Effector memory CD8-positive, alpha-beta T cell (primary cell): ENCODE data around the gene HCRT.

Experiments
- ATAC-seq: fragments of 150-1000 bp; cut with Tn5 transposase; replicated peaks from 2 replicates; pipeline ENCODE4 v1.10.0; 2021; ENCODE audit warnings: mild to moderate bottlenecking, moderate library complexity
- DNase-seq, 3 experiments: peaks; one replicate each; pipeline ENCODE4 v3.0.0; 2021
- H3K27ac Mint-ChIP-seq, 2 donors: one replicate each; pipeline ENCODE4 v1.8.0; 2022; ENCODE audit warnings: mild to moderate bottlenecking in 2 of 2, mixed read lengths in 2 of 2, moderate library complexity in 2 of 2
- H3K27me3 Mint-ChIP-seq, 2 donors: one replicate each; pipeline ENCODE4 v1.8.0; 2022; ENCODE audit warnings: mixed read lengths in 2 of 2
- H3K36me3 Mint-ChIP-seq: one replicate; pipeline ENCODE4 v1.8.0; 2022; ENCODE audit warnings: mild to moderate bottlenecking, moderate library complexity, mixed read lengths; ENCODE audit not compliant: insufficient read depth
- H3K4me1 Mint-ChIP-seq, 2 donors: one replicate each; pipeline ENCODE4 v1.8.0; 2022; ENCODE audit warnings: low read depth in 2 of 2, mixed read lengths in 2 of 2
- H3K4me3 Mint-ChIP-seq, 2 donors: one replicate each; pipeline ENCODE4 v1.8.0; 2022; ENCODE audit warnings: mild to moderate bottlenecking in 2 of 2, mixed read lengths in 2 of 2, moderate library complexity in 2 of 2
- H3K9me3 Mint-ChIP-seq, 2 donors: one replicate each; pipeline ENCODE4 v1.8.0; 2022; ENCODE audit warnings: mixed read lengths in 2 of 2

Gene HCRT

DNA sequence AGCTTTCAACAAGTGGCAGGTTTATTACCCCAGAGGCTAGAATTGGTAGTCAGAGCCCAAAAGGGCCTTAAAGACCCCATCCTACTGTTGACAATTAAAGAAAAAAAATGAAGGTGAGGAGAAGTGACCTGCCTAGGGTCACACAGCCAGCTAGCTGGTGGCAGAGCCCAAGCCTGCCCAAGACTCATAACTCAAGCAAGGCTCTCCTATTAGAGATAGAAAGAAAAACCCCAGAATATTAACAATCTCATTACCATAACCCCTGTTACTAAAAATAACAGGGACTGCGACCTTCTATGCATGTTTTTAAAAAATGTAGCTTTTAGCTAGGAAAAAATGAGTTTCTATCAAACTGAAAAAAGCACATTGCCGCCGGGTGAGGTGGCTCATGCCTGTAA is 48.6 kb downstream of the HCRT start:
- Mint-ChIP-seq H3K27me3 (no peaks in the 10 kb centered on the region), H3K4me1 (peaks cover 45 to 63% of the 10 kb centered on the region in 2 donors), H3K36me3 (peaks cover 37% of the 10 kb centered on the region), H3K4me3 (no peak overlapping the region), H3K27ac (peak overlapping the region; percentile 38 to 73), H3K9me3 (no peaks in the 10 kb centered on the region)
- no peak for ATAC-seq
- no peak for DNase-seq

DNA sequence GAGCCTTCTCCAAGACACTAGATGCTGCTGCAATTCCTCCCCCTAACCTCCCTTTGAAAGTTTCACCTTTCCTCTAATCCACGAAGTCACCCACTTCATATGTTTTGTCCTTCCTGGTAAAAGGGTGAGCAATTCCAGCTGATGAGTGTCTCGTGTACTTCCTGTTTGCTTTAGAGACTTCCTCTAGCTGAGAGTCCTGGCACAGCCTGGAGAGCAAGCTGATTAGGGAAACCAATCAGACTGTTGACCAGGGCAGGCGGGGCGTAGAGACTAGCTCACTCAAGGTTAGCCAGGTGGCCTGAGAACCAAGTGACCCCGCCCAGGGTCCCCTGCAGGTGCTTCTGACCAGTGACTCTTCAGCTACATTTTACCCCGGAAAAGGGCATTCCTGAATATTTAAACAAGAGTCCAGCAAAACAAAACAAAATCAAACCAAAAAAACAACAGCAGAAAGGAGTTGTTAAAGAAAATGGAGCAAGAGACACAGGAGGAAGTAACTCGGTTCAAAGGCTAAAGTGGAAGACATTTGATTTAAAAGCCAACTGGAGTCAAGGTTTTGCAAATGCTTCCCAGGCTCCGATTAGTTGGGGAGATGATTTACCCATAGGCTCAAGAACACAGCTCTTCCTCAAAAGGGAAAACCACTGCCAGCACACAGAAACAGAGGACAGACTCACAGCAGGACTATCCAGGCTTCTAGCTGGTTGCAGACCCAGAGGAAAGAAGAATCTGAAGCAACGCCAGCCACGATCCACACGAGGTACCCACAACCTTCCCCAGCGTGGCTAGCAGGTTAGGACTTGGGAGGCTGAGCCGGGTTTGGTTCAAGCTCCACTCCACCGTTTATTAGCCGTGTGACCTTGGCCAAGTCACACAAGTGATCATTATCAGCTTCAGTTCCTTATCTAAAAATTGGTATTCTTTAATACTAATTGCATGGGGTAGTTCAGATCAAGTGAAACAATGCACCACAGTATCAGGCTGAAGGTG is 49.3 kb downstream of the HCRT start:
- H3K4me3 Mint-ChIP-seq: no peak overlapping the region
- no peak for DNase-seq

DNA sequence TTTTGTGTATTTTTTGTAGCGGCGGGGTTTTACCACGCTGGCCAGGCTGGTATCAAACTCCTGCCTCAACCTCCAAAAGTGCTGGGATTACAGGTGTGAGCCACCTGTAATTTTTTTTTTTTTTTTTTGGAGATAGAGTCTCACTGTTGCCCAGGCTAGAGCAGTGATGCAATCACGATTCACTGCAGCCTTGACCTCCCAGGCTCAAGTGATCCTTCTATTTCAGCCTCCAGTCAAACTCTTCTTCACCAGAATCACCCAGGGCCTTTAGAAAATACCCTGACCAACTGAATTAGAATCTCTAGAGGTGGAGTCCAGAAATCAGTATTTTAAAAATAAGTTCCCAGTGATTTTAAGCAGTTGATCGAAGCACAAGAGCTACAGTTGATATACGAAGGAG is 50.1 kb downstream of the HCRT start:
- Mint-ChIP-seq H3K27me3 (no peaks in the 10 kb centered on the region), H3K4me3 (no peak overlapping the region), H3K27ac (peak overlapping the region in 1 of 2 donors; percentile 73), H3K4me1 (peaks cover 47 to 62% of the 10 kb centered on the region in 2 donors), H3K9me3 (no peaks in the 10 kb centered on the region), H3K36me3 (peaks cover 38% of the 10 kb centered on the region)
- DNase-seq (no peak), ATAC-seq (no peak)

More for the DNA sequence above, 49.3 kb downstream of the HCRT start:
- Mint-ChIP-seq H3K27ac (peak overlapping the region; percentile 70 to 73), H3K27me3 (no peaks in the 10 kb centered on the region), H3K9me3 (no peaks in the 10 kb centered on the region), H3K36me3 (peaks cover 36% of the 10 kb centered on the region), H3K4me1 (peaks cover 44 to 61% of the 10 kb centered on the region in 2 donors)
- ATAC-seq: no peak
